ENCODE data around the gene SCN5A.

Gene SCN5A

GRCh38 chr3:38599886-38600285, 49.6 kb downstream of the SCN5A start:
- DNase-seq = no peak

- DNase-seq = no peak
Observed at GRCh38 chr3:38598791-38599190, 50.7 kb downstream of the SCN5A start.

DNA sequence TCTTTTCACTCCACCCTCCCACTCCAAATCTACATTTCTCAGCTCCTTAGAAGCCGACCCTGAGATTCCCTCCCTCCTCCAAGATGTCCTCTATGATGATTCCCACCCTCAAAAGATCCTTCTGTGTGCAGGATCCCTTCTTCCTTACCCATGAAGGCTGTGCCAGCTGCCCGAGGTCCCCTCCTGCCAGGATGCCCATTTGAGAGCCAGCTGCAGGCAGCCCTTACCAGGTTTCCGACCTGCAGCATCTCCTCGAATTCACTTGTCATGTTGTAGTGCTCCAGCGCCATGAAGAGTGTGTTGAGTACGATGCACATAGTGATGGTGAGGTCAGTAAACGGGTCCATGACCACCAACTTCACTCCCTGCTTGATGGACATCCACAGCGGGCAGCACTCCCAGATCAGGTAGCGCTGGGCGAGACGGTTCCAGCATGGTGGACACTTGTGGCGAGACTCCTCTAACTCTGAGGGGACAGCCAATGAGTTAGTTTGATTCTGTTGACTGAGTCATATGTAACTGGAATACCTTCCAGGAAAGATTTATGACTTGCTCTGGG, 51.9 kb downstream of the SCN5A start:
- DNase-seq = no peak

- DNase-seq = no peak
Observed at GRCh38 chr3:38595393-38595792, 54.1 kb downstream of the SCN5A start.

GRCh38 chr3:38590521-38590920, 59.0 kb downstream of the SCN5A start:
- DNase-seq = no peak

GRCh38 chr3:38588995-38589937, 60.2 kb downstream of the SCN5A start:
- no peak for DNase-seq

DNA sequence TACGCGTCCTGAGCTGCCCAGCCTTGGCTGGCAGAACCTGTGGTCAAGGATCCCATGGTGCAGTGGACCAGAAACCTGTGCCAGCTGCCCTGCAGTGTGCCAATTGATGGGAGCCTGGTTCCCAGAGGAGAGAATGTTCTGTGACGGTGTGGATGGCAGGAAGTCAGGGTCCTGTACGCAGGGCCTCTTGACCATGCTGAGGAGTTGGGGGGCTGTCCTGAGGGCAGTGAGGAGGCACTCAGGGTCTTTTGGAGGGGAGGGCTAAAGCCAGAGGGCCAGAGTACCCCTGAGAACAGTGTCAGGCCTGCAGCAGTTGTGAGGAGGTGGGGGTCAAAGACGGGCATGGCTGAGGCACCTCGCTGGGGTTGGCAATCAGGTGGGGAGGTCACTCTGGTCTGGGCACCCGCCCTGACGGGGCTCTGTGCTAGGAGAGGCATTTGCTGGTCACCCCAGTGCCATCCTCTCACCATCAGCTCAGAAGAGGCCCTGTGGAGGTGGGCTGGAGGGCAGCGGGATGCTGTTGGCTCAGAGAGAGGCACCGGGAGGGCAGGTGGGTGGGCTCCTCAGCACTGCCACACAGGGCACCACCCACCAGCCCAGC, 61.0 kb downstream of the SCN5A start:
- DNase-seq = no peak

DNA sequence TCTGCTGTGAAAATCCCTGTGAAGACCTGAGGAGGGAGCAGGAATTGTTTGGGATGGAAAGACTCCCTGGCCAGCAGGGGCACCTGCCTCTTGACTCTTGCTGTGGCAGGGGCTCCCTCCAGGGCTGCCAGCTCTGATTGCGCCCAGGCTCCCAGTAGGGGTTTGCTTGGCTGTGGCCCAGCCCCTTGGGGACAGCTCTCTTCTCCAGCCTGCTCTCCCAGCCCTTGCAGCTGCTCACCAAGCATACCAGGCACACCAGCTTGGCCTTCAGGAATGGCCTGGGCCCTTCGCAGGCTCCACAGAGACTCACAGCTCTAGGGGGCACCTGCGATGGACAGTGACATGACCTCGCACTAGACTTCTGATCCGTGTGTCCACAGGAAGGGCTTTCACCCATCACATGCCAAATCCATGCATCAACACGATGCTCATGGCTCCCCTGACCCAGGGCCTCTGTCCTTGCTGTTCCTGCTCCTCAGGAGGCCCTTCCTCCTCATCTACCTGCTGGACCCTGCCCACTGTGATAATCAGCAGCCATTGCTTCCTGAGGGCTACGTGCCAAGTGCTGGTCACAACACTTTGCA, 61.8 kb downstream of the SCN5A start:
- no peak for DNase-seq

GRCh38 chr3:38586546-38587520, 62.7 kb downstream of the SCN5A start:
- DNase-seq = no peak

- DNase-seq = no peak
Observed at GRCh38 chr3:38585791-38586420, 63.6 kb downstream of the SCN5A start.

DNA sequence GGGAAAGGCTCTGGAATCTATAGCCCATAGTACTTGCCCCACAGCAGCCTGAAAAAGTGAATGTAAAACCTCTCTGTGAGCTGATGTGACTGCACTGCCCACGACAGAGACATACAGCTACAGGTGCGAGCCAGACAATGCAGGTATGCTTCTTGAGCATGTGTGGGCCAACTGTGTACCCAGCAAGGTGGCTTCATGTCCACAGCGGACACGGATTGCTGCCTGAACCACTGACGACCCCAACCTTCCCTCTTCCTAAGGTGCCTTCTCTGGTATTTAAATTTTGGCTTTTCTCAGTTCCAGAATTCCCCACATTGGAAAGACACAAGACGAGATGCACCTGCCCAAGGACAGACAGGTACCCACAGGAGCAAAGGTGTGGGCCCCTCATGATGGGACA, 65.8 kb downstream of the SCN5A start:
- DNase-seq = no peak

DNA sequence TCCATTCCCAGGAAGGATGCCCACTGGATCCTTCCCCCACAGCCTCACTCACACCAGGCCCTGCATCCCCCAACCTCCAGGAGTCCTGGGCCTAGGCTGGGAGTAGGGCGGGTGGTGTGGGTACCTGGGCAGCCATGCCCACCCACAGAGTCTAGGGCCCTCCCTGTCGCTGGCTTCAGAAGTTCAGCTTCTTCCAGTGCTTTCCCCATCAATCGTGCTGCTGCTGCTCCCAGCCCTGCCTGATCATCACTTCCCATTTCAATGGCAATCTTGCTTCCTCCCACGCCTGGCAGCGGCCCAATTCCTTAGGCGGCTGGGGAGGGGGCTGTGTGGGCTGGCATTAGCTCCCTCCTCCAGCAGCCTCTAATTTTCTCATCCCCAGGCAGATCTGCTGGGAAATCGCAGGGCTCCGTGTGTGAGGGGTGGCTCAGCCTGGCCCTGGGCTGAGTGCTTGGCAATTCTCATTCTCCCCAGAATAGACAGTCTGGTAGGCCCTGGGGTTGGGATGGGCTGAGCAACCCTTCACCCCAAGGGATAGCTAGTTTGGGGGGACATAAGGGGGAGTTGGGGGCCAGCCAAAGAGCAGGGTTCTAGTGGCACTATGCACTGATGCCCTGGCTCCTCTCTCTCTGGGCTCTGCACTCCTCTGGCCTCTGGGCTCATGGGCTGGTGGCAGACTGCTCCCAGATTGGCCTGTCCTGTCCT, 66.4 kb downstream of the SCN5A start:
- no peak for DNase-seq

DNA sequence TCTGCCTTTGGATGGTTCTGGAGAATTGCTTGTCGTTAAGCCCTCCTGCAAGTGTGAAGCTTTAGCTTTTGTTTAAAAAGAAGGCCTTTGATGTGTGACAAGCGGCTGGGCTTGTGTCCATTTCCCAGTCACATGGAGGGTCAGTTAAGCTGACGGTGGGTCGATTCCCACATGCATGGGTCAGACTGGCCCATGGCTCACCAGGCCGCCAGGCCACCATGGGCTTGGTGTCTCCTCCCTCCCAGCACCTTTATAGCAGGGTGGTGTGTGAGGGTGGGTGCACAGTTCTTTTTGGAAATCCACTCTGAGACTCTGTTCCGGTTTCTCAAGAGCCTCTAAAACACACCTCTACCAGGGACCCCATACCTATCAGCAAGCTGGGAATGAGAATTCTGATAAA, 67.2 kb downstream of the SCN5A start:
- no peak for DNase-seq

DNA sequence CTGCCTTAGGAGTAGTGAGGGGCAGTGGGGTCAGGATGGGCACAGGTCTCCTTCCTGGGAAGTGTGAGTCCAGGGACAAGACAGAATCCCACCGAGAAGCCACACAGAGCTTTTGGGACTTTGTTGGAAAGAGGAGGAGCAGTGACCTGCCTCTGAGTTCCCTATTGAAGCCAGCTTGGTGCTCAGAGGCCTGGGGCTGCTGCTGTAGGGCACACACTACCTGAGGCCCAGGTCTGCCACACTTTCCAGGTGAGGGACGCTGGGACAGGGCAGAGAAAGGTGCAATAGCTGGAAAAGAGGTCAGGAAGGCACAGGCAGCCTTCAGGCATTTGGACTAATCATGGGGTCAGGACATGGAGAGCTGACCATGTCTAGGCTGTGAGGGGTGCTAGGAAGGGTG, 67.7 kb downstream of the SCN5A start:
- no peak for DNase-seq

GRCh38 chr3:38580450-38581382, 68.8 kb downstream of the SCN5A start:
- no peak for DNase-seq

GRCh38 chr3:38579551-38580449, 69.7 kb downstream of the SCN5A start:
- no peak for DNase-seq

DNA sequence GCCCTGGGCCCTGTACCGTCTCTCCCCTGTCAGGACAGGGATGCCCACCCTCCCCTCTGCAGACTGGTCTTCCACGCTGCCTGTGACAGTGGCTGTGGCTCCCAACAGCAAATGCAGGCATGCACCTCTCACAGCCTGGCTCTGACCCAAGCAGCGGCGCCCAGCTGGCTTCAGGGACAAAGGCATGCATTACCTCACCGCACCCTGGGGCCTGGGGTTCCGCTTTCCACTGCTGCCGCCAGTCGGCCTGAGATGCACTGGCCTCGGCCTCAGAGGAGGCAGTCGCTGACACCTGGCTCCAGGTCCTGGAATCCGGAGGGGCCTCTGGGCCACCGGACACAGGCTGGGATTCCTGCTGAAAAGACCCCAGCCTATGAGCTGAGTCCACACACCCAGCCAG, 70.3 kb downstream of the SCN5A start:
- DNase-seq = peak; percentile 57

- no peak for DNase-seq
Observed at GRCh38 chr3:38578551-38578950, 70.9 kb downstream of the SCN5A start.

- DNase-seq = no peak
Observed at GRCh38 chr3:38578081-38578475, 71.4 kb downstream of the SCN5A start.
